Measurements from ENCODE around the gene TSPY8.
"Not testable (repeated sequence)": the region's sequence is repeated elsewhere in the genome, so short reads cannot be mapped to it uniquely, and the experiment has no call there.

The TSPY8 gene

GRCh38 chrY:9357497-9357896 is at the start of gene TSPY8:
TSS of gene TSPY8 (plus strand) at chrY:9357797. CDS start at chrY:9357843, 46 bp downstream.
- ATAC-seq = not testable (repeated sequence)

- no peak for ATAC-seq
These were observed 36.6 kb upstream of the TSPY8 start for GRCh38 chrY:9320996-9321395.

- ATAC-seq = not testable (repeated sequence)
These were observed 20.4 kb upstream of the TSPY8 start, which contains the start of gene TSPY4 for GRCh38 chrY:9337164-9337563. TSS of gene TSPY4 (plus strand) at chrY:9337464. CDS start at chrY:9337510, 46 bp downstream.

- ATAC-seq = not testable (repeated sequence)
These were observed 38.9 kb downstream of the TSPY8 start for GRCh38 chrY:9396527-9396926.

GRCh38 chrY:9398121-9398520 is 40.5 kb downstream of the TSPY8 start, which contains the start of gene TSPY3:
TSS of gene TSPY3 (plus strand) at chrY:9398421. CDS start at chrY:9398467, 46 bp downstream.
- ATAC-seq = not testable (repeated sequence)
